K562 (cell line): ENCODE data around the gene PODN. TPM values are rescaled to one million over a fixed set of nuclear protein-coding genes. Genes with fewer than 3 reads are reported as not detected.

Experiments used
- CEBPZ ChIP-seq: fragments of 150-350 bp; IDR thresholded peaks from 2 replicates; pipeline ENCODE4 v1.6.1; 2014; ENCODE audit warnings: low read depth, mild to moderate bottlenecking, low read length, borderline replicate concordance
- ETS1 ChIP-seq: conservative IDR thresholded peaks from 2 replicates; pipeline ENCODE4 v1.6.1; 2011; ENCODE audit warnings: low read depth, mild to moderate bottlenecking, low read length; ENCODE audit not compliant: control insufficient read depth
- JUND ChIP-seq, 2 experiments: IDR thresholded peaks; 2 replicates in 1 of 2; 3 replicates in 1 of 2; pipeline ENCODE4 v1.6.1; 2011; ENCODE audit warnings: borderline replicate concordance in 2 of 2, low read depth in 2 of 2, low read length in 2 of 2, improper control_type of control experiment in 1 of 2, missing biosample characterization in 1 of 2, missing genetic modification characterization in 1 of 2, missing genetic modification reagents in 1 of 2
- MYNN ChIP-seq, 2 experiments: sonication (generic); formaldehyde crosslinking in 1 of 2; IDR thresholded peaks; 2 replicates each; pipeline versions ENCODE4 v1.5.0 to v1.6.1; 2016 to 2020; ENCODE audit warnings: antibody characterized with exemption in 1 of 2, missing genetic modification reagents in 1 of 2
- NUFIP1 ChIP-seq: fragments of 450-650 bp; IDR thresholded peaks from 2 replicates; pipeline ENCODE4 v1.6.1; 2018; ENCODE audit not compliant: partially characterized antibody
- RCOR1 ChIP-seq, 2 experiments: IDR thresholded peaks; 2 replicates each; pipeline ENCODE4 v1.6.1; 2012; ENCODE audit warnings: low read depth in 2 of 2, low read length in 2 of 2, borderline replicate concordance in 1 of 2, improper control_type of control experiment in 1 of 2
- ZNF436 ChIP-seq: fragments of 250-450, 450-650 bp; sonication (Bioruptor Pico); formaldehyde crosslinking; IDR thresholded peaks from 2 replicates; pipeline ENCODE4 v1.7.0; 2020; ENCODE audit warnings: mild to moderate bottlenecking
- ZNF77 ChIP-seq: fragments of 250-450 bp; sonication (Bioruptor Pico); IDR thresholded peaks from 2 replicates; pipeline ENCODE4 v1.5.0; 2020
- ZNF830 ChIP-seq: fragments of 250-450 bp; sonication (Bioruptor Pico); IDR thresholded peaks from 2 replicates; pipeline ENCODE4 v1.5.0; 2021; ENCODE audit warnings: mild to moderate bottlenecking
- polyA plus RNA-seq, 8 experiments: library from polyadenylated mRNA; depleted of rRNA in 4 of 8; stranded (reverse) in 5 of 8; unstranded in 3 of 8; fragments of >200 nt; fragmentation: Nextera tagmentation in 2 of 8; fragmentation: Illumina TruSeq in 1 of 8; extraction: Ambion mirVana in 2 of 8; extraction: Trizol in 1 of 8; gene quantifications; 2 replicates each; pipeline versions ENCODE4 v1.2.1 to v1.2.3, GENCODE V29; 2011 to 2014; ENCODE audit warnings: inconsistent platforms in 1 of 8, missing spikeins in 1 of 8
- total RNA-seq, 7 experiments: library from RNA; depleted of rRNA in 6 of 7; stranded (reverse); fragments of >200 nt in 6 of 7; fragmentation: Illumina TruSeq in 2 of 7; extraction: Trizol in 2 of 7; gene quantifications; 2 replicates each; pipeline versions ENCODE4 v1.2.1 to v1.2.3, GENCODE V29; 2011 to 2021; ENCODE audit warnings: low replicate concordance in 1 of 7

Gene PODN
- total and polyA plus RNA-seq, 9 of the 15 experiments (the other 6 are each of a cell fraction or from before 2014, with no cell fraction given), result not detected

- TF ChIP-seq ZNF436 (CRISPR knock-in tag) (no peak), ZNF830 (CRISPR knock-in tag) (no peak), CEBPZ (no peak), NUFIP1 (peak; percentile 66), JUND (IDR thresholded peaks at IDR 0.05; ENCODE audit: borderline replicate concordance, low read depth, low read length) (peak; percentile 51), JUND (tag; IDR thresholded peaks at IDR 0.05; ENCODE audit: borderline replicate concordance, low read depth, low read length) (no peak; the same call in 2 of the 3 replicates), RCOR1 (IDR thresholded peaks at IDR 0.05; ENCODE audit: borderline replicate concordance in 1 of 2, low read depth in 2 of 2, low read length in 2 of 2) (peak in 1 of 2 experiments; percentile 86; a peak in 2 of 4 replicates), MYNN (IDR thresholded peaks at IDR 0.05) (peak; percentile 45; the same call in 1 of the 2 replicates), MYNN (CRISPR knock-in tag; IDR thresholded peaks at IDR 0.05) (no peak), ZNF77 (CRISPR knock-in tag) (no peak), ETS1 (peak; percentile 73; the same call in 1 of the 2 replicates)
Observed at GRCh38 chr1:53014791-53015507, 47.1 kb upstream of the PODN start (continued).
